GM18526 (cell line): ENCODE results near the gene URGCP.
A peak's percentile ranks its signal among the peaks of the same experiment; 100 is the strongest.

Experiments
- POLR2A ChIP-seq: IDR thresholded peaks from 3 replicates; pipeline ENCODE4 v1.6.1; 2011; ENCODE audit not compliant: insufficient read length; ENCODE audit errors: extremely low read depth

URGCP gene

GRCh38 chr7:43929529-43930457 lies 23.4 kb upstream of the URGCP start:
- TF ChIP-seq POLR2A, result no peak

GRCh38 chr7:43927810-43928209 lies 21.4 kb upstream of the URGCP start:
- TF ChIP-seq POLR2A, result no peak

DNA sequence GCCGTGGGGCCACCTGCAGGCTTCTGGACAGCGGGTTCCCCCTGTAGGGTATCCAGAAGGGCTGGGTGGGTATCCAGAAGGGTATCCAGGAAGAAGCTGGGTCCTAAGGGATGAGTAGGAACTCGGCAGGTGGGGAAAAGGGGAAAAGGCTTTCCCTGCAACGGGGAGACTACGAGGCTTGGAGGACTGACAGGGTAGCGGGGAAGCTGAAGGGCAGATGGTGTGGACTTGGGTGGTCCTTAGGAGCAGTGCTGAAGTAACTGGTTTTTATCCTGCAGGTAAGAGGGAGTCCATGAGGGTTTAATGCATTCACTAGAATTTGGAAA lies 20.4 kb upstream of the URGCP start:
- no peak for TF ChIP-seq POLR2A

DNA sequence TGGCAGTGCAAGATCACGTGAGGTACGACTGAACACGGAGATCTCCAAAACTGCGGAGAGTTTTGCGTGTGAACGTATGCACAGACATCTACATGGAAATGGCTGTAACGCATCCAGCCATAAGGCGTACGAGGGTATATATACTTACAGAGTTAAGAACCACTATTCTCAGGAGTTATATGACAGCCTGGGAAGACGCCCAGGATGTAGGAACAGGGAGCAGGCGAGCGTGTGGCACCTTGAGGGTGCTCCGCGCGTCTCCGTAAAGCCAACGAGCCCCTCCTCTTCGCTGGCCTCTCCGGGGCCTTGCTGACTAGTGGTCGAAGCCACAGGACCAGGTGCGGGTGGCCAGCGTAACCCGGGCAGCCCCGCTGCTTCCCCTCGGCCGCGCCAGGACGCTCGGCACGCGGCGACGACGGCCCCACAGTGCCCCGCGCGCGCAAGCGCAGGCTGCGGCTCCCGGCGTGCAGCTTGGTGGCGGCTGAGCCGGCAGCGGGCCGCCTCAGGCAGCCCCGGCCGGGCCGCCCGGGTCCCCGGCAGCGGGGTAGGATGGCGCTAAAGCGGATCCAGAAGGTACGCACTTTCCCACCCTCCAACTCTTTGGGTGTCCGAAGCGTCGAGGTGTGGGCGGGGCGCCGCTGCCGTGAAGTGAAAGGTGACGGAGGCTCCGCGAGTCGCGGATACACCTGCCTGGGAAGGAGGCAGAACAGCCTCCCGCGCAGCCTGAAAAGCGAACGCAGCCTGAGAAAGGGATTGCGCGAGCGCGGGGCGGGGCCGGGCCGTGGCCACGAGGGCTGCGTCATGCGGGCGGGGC lies 19.8 kb upstream of the URGCP start, which contains the start of gene UBE2D4:
UBE2D4 (plus strand) TSS at position 453 of the 814 bp plus-strand sequence; CDS start at position 550, 97 bp downstream.
- TF ChIP-seq POLR2A, result peak; percentile 96

DNA sequence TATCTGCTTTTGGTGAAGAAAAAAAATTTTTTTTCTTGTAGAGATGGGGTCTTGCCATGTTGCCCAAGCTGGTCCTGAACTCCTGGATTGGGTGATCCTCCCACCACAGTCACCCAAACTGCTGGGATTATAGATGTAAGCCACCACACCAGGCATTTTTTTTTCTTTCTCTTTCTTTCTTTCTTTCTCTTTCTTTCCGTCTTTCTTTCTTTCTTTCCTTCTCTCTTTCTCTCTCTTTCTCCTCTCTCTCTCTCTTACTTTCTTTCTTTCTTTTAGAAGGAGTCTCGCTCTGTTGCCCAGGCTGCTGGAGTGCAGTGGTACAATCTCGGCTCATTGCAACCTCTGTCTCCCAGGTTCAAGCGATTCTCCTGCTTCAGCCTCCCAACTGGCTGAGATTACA lies 16.3 kb upstream of the URGCP start:
- TF ChIP-seq POLR2A, result no peak

DNA sequence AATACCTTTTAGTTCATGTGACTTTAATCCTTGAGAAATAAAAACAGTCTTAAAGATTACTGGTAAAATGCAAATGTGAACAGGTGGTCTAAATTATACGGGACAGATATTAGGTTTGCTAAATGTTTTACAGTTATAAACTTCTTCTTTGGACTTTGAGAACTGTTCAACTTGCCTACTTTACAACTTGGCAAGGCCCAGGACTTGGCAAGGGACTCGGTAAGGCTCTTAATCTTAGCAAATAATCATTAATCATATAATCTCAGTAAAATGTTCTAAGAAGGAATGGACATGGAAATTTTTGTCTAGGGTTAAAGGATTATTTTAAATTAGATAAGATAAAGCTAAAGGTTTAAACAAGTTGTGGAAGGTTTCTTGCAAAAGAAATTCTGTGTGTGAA lies 15.0 kb upstream of the URGCP start:
- no peak for TF ChIP-seq POLR2A

DNA sequence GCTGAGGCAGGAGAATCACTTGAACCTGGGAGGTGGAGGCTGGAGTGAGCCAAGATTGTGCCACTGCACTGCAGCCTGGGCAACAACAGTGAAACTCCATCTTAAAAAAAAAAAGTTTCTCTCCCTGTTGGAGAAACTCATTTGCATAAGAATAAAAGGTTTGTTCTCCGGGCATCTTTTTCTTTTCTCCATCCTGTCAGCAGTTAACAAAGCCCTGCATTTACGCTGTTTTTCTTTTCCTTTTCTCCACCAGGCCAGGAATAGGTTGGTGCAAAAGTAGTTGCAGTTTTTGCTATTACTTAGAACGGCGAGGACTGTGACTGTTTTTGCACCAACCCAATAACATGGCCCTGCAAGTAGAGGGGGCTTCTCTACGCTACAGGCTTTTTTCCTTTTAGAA lies 9.5 kb upstream of the URGCP start:
- no peak for TF ChIP-seq POLR2A

DNA sequence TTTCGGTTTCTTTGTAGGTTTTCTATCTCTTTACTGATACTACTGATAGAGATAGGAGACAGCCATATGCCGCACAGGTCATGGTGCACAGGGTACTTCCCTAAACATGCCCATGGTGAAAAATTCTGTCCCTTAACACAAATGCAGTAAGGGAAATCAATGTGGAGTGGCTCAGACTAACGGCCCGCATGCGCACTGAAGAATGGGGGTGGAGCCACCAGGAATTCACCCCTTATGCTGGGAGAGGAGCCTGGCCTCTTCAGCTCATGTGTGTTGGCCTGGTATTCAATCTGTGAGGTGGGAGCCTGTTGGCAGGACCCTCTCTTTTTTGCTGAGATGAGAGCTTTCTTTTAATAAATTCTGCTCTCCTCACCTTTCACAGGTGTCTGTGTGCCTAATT lies 8.4 kb upstream of the URGCP start:
- no peak for TF ChIP-seq POLR2A

DNA sequence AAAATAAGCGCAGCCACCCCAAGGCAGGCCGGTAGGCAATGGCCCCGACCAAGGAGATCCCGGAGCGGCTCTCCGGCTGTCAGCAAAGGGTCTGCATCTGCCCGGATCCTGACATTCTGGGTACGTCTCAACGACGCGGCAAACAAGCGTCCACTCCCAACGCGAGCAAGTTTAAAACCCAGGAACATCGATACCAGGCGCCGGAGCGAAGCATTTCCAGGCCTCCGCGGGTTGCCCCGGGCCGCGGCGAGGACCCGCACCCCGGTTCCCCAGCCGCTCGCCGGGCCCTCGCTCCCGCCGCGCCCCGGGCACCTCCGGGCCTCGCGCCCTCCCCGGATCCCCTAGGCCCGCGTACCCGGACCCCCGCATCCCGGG lies 453 bp downstream of the URGCP start:
- TF ChIP-seq POLR2A, result no peak

- TF ChIP-seq POLR2A, result no peak
These were observed 1.0 kb downstream of the URGCP start for GRCh38 chr7:43905209-43905946.

DNA sequence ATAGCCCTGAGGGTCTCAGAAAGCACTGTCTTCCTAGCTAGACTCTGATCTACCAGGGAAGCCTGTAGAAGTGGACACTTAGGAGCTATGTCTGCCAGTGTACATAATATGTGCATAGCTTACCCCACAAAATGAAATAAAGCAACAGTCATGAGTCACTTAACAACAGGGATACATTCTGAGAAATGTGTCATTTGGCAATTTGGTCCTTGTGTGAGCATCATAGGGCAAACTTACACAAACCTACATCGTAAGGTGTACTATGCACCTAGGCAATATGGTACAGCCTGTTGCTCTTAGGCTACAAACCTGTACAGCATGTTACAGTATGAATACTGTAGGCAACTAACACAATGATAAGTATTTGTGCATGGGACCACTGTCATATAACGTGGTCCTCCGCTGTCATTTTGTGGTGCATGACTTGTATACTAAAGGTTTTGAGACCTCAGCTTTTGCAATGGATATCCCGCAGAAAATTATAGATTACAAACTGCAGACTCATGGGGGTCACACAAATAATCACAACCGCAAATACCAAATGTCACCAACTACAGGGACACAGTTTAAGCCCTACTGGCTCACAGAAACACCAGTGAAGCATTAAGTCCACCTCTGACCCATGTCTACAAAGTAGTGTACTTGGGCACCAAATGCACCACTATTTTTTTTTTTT lies 1.7 kb downstream of the URGCP start:
- TF ChIP-seq POLR2A, result no peak

DNA sequence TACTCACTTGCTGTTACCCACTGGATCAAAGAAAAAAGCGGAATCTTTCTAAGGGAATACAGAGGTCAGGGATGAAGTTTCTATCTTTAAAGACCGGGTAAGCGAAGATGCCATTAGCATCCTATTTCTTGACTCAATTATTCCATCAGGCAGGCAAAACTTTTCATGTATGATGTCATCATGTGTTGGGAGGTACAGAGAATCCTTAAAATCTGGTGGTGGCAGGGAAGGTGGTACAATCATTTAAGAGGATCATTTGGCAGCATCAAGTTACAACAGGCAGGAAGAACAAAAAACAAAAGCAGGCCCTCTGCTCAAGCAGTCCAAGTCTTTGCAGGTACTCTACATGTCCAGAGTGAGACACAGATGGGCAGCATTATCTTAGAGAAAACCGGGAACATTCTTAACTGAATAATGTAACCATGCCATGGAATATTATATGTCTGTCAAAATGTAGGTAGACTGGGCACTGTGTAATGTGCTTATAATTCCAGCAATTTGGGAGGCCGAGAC lies 3.8 kb downstream of the URGCP start:
- TF ChIP-seq POLR2A, result no peak

DNA sequence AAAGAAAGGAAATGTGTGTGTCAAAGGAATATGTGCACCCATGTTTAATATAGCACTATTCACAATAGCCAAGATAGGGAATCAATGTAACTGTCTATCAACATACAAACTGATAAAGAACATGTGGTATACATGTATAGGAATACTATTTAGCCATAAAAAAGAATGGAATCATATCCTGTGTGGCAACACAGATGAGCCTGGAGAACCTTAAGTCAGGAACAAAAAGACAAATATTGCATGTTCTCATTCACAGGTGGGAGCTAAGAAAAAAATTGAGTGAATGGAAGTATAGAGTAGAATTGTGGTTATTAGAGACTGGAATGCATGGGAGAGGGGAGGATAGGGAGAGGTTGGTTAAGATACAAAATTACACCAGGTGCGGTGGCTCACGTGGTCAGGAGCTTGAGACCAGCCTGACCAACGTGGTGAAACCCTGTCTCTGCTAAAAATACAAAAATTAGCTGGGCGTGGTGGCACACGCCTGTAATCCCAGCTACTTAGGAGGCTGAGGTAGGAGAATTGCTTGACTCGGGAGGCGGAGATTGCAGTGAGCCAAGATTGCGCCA lies 10.5 kb downstream of the URGCP start:
- no peak for TF ChIP-seq POLR2A
